IMR-90 (cell line): ENCODE results near the gene RCN2. TPM values are rescaled to one million over a fixed set of nuclear protein-coding genes. Genes with fewer than 3 reads are reported as not detected.
"Not testable (repeated sequence)": the region's sequence is repeated elsewhere in the genome, so short reads cannot be mapped to it uniquely, and the experiment has no call there.

Source experiments
- ATAC-seq: fragments of 200-7000 bp; cut with Tn5 transposase; 2 replicates; pipeline ENCODE4 v1.9.1; 2020; ENCODE audit warnings: low read depth, mild to moderate bottlenecking, moderate library complexity
- BruUV-seq: library from RNA; stranded (reverse); fragments of 400-500 nt; replicated peaks from 2 replicates; lab custom pipeline; 2021; lab: Mats Ljungman, UMichigan
- CTCF ChIA-PET: fragments of 300-600 bp; formaldehyde crosslinking; extraction: SDS; loops from one replicate; lab custom pipeline; 2021; ENCODE audit warnings: antibody characterized with exemption; lab: Yijun Ruan, JAX
- POLR2A ChIA-PET: fragments of 300-600 bp; sonication (Branson Sonifier 250); formaldehyde crosslinking; loops from one replicate; lab custom pipeline; 2022; ENCODE audit warnings: antibody characterized with exemption; ENCODE audit not compliant: unreplicated experiment; lab: Charles Lee
- DNase-seq: peaks from one replicate; pipeline ENCODE4 v3.0.0; 2013
- H2AFZ ChIP-seq: replicated peaks from 2 replicates; pipeline ENCODE3; 2013; ENCODE audit warnings: low read length, mild to moderate bottlenecking; ENCODE audit not compliant: poor library complexity
- H2AK5ac ChIP-seq: 2 replicates; pipeline ENCODE4 v1.6.1; 2013; ENCODE audit warnings: low read depth, low read length, inconsistent platforms
- H2AK9ac ChIP-seq: replicated peaks from 2 replicates; pipeline ENCODE3; 2013; ENCODE audit warnings: mild to moderate bottlenecking, low read depth, low read length, moderate library complexity; ENCODE audit not compliant: poor library complexity
- H2BK120ac ChIP-seq: 2 replicates; pipeline ENCODE4 v1.6.1; 2013; ENCODE audit warnings: low read depth, low read length, inconsistent platforms
- H2BK15ac ChIP-seq: 3 replicates; pipeline ENCODE4 v1.6.1; 2013; ENCODE audit warnings: low read depth, low read length, inconsistent platforms
- H2BK20ac ChIP-seq: 2 replicates; pipeline ENCODE4 v1.6.1; 2013; ENCODE audit warnings: low read depth, mild to moderate bottlenecking, inconsistent platforms, low read length, moderate library complexity
- H2BK5ac ChIP-seq: 2 replicates; pipeline ENCODE4 v1.6.1; 2013; ENCODE audit warnings: mild to moderate bottlenecking, low read depth, low read length, inconsistent platforms; ENCODE audit not compliant: poor library complexity, severe bottlenecking
- H3K14ac ChIP-seq: replicated peaks from 2 replicates; pipeline ENCODE4 v1.6.1; 2013; ENCODE audit warnings: low read depth, low read length, inconsistent platforms
- H3K18ac ChIP-seq: 2 replicates; pipeline ENCODE4 v1.6.1; 2013; ENCODE audit warnings: low read depth, low read length, control low read depth
- H3K23ac ChIP-seq: 2 replicates; pipeline ENCODE4 v1.6.1; 2013; ENCODE audit warnings: low read depth, low read length, inconsistent platforms
- H3K27ac ChIP-seq: 2 replicates; pipeline ENCODE4 v1.5.1; 2013; ENCODE audit warnings: mild to moderate bottlenecking, control low read depth, low read length; ENCODE audit not compliant: insufficient read depth
- H3K27me3 ChIP-seq: 2 replicates; pipeline ENCODE4 v1.6.1; 2013; ENCODE audit warnings: low read length; ENCODE audit not compliant: control insufficient read depth, insufficient read depth
- H3K36me3 ChIP-seq: 2 replicates; pipeline ENCODE4 v1.6.1; 2013; ENCODE audit warnings: low read length, mixed read lengths; ENCODE audit not compliant: control insufficient read depth, insufficient read depth
- H3K4ac ChIP-seq: 2 replicates; pipeline ENCODE4 v1.6.1; 2013; ENCODE audit warnings: low read depth, low read length, inconsistent platforms
- H3K4me1 ChIP-seq: 2 replicates; pipeline ENCODE4 v1.6.1; 2013; ENCODE audit warnings: low read length, mixed read lengths; ENCODE audit not compliant: control insufficient read depth, insufficient read depth
- H3K4me2 ChIP-seq: 2 replicates; pipeline ENCODE4 v1.6.1; 2013; ENCODE audit warnings: low read depth, mild to moderate bottlenecking, control low read depth, low read length, moderate library complexity
- H3K4me3 ChIP-seq: 2 replicates; pipeline ENCODE4 v1.5.1; 2013; ENCODE audit warnings: low read depth, mild to moderate bottlenecking, control low read depth, low read length, moderate library complexity; ENCODE audit not compliant: insufficient read depth
- H3K56ac ChIP-seq: 2 replicates; pipeline ENCODE4 v1.6.1; 2013; ENCODE audit warnings: low read length, inconsistent platforms; ENCODE audit not compliant: insufficient read depth; ENCODE audit errors: extremely low read depth
- H3K79me1 ChIP-seq, 2 experiments: 2 replicates each; pipeline ENCODE4 v1.6.1; 2013; ENCODE audit warnings: low read length in 2 of 2, inconsistent platforms in 1 of 2, low read depth in 1 of 2
- H3K9ac ChIP-seq: 2 replicates; pipeline ENCODE4 v1.6.1; 2013; ENCODE audit warnings: low read depth, low read length, control low read depth
- H3K9me1 ChIP-seq: 2 replicates; pipeline ENCODE4 v1.6.1; 2013; ENCODE audit warnings: low read length, inconsistent platforms; ENCODE audit not compliant: insufficient read depth
- H3K9me3 ChIP-seq: 2 replicates; pipeline ENCODE4 v1.6.1; 2013; ENCODE audit warnings: low read length; ENCODE audit not compliant: control insufficient read depth, insufficient read depth
- H4K20me1 ChIP-seq: 2 replicates; pipeline ENCODE4 v1.6.1; 2013; ENCODE audit warnings: low read length, inconsistent platforms; ENCODE audit not compliant: insufficient read depth
- H4K5ac ChIP-seq: 2 replicates; pipeline ENCODE4 v1.6.1; 2013; ENCODE audit warnings: mild to moderate bottlenecking, low read depth, low read length, control low read depth
- H4K8ac ChIP-seq, 2 experiments: 2 replicates each; pipeline ENCODE4 v1.6.1; 2013; ENCODE audit warnings: low read depth in 2 of 2, low read length in 2 of 2, control low read depth in 1 of 2, inconsistent platforms in 1 of 2
- H4K91ac ChIP-seq: 2 replicates; pipeline ENCODE4 v1.6.1; 2013; ENCODE audit warnings: low read depth, low read length, inconsistent platforms; ENCODE audit not compliant: insufficient read depth
- WGBS, 2 experiments: methylation state at CpG; one replicate each; pipeline versions ENCODE4 v1.1.5 to v1.1.7; 2013; ENCODE audit warnings: missing lambda C conversion rate in 2 of 2; ENCODE audit not compliant: insufficient read length in 1 of 2; ENCODE audit errors: extremely low coverage in 2 of 2; 5-methylcytosine and 5-hydroxymethylcytosine counted together
- dilution Hi-C: fragments of 300-500 bp; cut with HindIII; formaldehyde crosslinking; loops from one replicate; pipeline ENCODE4 v1.14.3; 2018; ENCODE audit warnings: low sequenced_read_pairs; ENCODE audit not compliant: unreplicated experiment
- in situ Hi-C: fragments of 300-500 bp; cut with MboI; formaldehyde crosslinking; loops from 3 replicates; pipeline ENCODE4 v1.14.3; 2019; ENCODE audit warnings: low sequenced_read_pairs, inconsistent platforms, mixed read lengths
- intact Hi-C: fragments of 100-400 bp; cut with micrococcal nuclease; formaldehyde crosslinking; loops from 2 replicates; pipeline ENCODE4 v1.10.0; 2022
- polyA plus RNA-seq, 3 experiments: library from polyadenylated mRNA; depleted of rRNA; stranded (reverse); fragments of >200 nt; gene quantifications; 2 replicates each; pipeline ENCODE4 v1.2.3, GENCODE V29; 2012; ENCODE audit warnings: low replicate concordance in 1 of 3
- total RNA-seq: library from RNA; depleted of rRNA; stranded (reverse); fragments of >200 nt; gene quantifications from 2 replicates; pipeline ENCODE4 v1.2.3, GENCODE V29; 2012

The RCN2 gene
- total and polyA plus RNA-seq, 2 of the 4 experiments (the other 2 are of a cell fraction) = 12.0 to 56.5 TPM

GRCh38 chr15:76887280-76888141 is 44.0 kb upstream of the RCN2 start:
- H3K4me3 ChIP-seq, H2AFZ ChIP-seq, H3K27ac ChIP-seq, ATAC-seq, H4K20me1 ChIP-seq, intact Hi-C loops, H3K23ac ChIP-seq, H3K4ac ChIP-seq, H3K14ac ChIP-seq, BruUV-seq, H2BK5ac ChIP-seq, H2BK15ac ChIP-seq, in situ Hi-C loops, H4K91ac ChIP-seq, H3K9me3 ChIP-seq, H2AK5ac ChIP-seq, CTCF ChIA-PET, H2BK120ac ChIP-seq, H3K4me1 ChIP-seq, DNase-seq, H3K36me3 ChIP-seq, dilution Hi-C loops, H3K9ac ChIP-seq, POLR2A ChIA-PET, H2BK20ac ChIP-seq, H3K27me3 ChIP-seq, H4K5ac ChIP-seq, H4K8ac ChIP-seq, H3K56ac ChIP-seq, H3K9me1 ChIP-seq, H3K18ac ChIP-seq, H3K4me2 ChIP-seq, H2AK9ac ChIP-seq: not testable (repeated sequence)
- WGBS, 2 experiments = 100% methylated on average over 4 of the region's 14 CpGs; no CpG with 5 or more reads in 1 of the 2 experiments
- H3K79me1 ChIP-seq = peaks cover 3 to 17% of the 10 kb centered on the region in 2 experiments; a peak in 2 of 4 replicates

DNA sequence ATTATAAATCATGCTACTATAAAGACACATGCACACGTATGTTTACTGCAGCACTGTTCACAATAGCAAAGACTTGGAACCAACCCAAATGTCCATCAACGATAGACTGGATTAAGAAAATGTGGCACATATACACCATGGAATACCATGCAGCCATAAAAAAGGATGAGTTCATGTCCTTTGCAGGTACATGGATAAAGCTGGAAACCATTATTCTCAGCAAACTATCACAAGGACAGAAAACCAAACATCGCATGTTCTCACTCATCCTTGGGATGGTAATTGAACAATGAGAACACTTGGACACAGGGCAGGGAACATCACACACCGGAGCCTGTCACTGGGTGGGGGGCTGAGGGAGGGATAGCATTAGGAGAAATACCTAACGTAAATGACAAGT is 38.7 kb upstream of the RCN2 start:
- H3K9me1 ChIP-seq, H3K4me2 ChIP-seq, H3K36me3 ChIP-seq, H3K56ac ChIP-seq, intact Hi-C loops, H4K8ac ChIP-seq, DNase-seq, dilution Hi-C loops, H4K91ac ChIP-seq, H3K23ac ChIP-seq, in situ Hi-C loops, H2BK120ac ChIP-seq, H2BK5ac ChIP-seq, H2AK5ac ChIP-seq, H3K14ac ChIP-seq, H3K4me1 ChIP-seq, POLR2A ChIA-PET, H3K27ac ChIP-seq, ATAC-seq, H3K9ac ChIP-seq, H3K9me3 ChIP-seq, H2BK15ac ChIP-seq, H3K18ac ChIP-seq, H4K20me1 ChIP-seq, H3K4me3 ChIP-seq, H2BK20ac ChIP-seq, BruUV-seq, H2AFZ ChIP-seq, H3K4ac ChIP-seq, H4K5ac ChIP-seq, H3K27me3 ChIP-seq, CTCF ChIA-PET, H2AK9ac ChIP-seq: not testable (repeated sequence)
- H3K79me1 ChIP-seq = peaks cover 12 to 15% of the 10 kb centered on the region in 2 experiments
- no CpG with 5 or more reads among the region's 5 CpGs for WGBS, 2 experiments
